ENCODE data around the gene GSX2. TPM values are rescaled to one million over a fixed set of nuclear protein-coding genes. Genes with fewer than 3 reads are reported as not detected.
"Not testable (repeated sequence)": the region's sequence is repeated elsewhere in the genome, so short reads cannot be mapped to it uniquely, and the experiment has no call there.

The GSX2 gene
- total RNA-seq, 1 experiment from 2014 or later = not detected

DNA sequence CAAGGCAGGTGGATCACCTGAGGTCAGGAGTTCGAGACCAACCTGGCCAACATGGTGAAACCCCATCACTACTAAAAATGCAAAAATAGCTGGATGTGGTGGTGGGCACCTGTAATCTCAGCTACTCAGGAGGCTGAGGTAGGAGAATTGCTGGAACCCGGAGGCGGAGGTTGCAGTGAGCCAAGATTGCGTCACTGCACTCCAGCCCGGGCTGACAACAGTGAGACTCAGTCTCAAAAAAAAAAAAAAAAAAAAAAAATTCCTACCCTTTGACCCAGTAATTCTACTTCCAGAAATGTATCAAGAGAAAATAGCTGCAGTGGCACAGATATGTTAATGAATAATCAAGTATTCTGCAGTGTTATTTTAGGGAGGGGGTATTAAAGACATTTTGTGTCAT, 46.6 kb upstream of the GSX2 start:
- BruUV-seq (replicated peaks); intact Hi-C loops (cut with micrococcal nuclease); DNase-seq (ENCODE audit: low read depth, low spot score); H3K27me3 ChIP-seq (ENCODE audit: insufficient read depth, low read length); H3K4me3 ChIP-seq (replicated peaks in 1 of 2; ENCODE audit: low read depth in 1 of 2, low read length in 2 of 2); H3K4me2 ChIP-seq (ENCODE audit: low read length); H3K9me2 ChIP-seq (ENCODE audit: insufficient read depth); H4K20me1 ChIP-seq (ENCODE audit: insufficient read depth); CTCF ChIA-PET; H3K27ac ChIP-seq (ENCODE audit: low read depth, low read length); H2AFZ ChIP-seq (ENCODE audit: low read depth, low read length, poor library complexity, severe bottlenecking); H3K9me3 ChIP-seq (ENCODE audit: control insufficient read depth in 1 of 2, insufficient read depth in 1 of 2, low read depth in 1 of 2, low read length in 2 of 2); POLR2A ChIA-PET; H3K36me3 ChIP-seq (ENCODE audit: control insufficient read depth in 1 of 2, insufficient read depth in 2 of 2, low read length in 2 of 2); ATAC-seq; H3K9ac ChIP-seq (ENCODE audit: low read length); H3K4me1 ChIP-seq (ENCODE audit: control insufficient read depth in 1 of 2, insufficient read depth in 2 of 2, low read length in 2 of 2): not testable (repeated sequence)
- RAD21 ChIA-PET (ENCODE audit: low non-redundant PET in 1 of 2, low total read pairs in 2 of 2, uncharacterized antibody in 2 of 2, unreplicated experiment in 2 of 2) = interaction anchor here in 1 of 2 experiments (0.7 kb wide), 1 partner anchor 229 kb away, joined by 4 read pairs; no protein-coding TSS in a partner anchor
- peaks cover 59% of the 10 kb centered on the region for H3K79me2 ChIP-seq (ENCODE audit: insufficient read depth, low read length)

- H3K4me1 ChIP-seq (ENCODE audit: control insufficient read depth in 1 of 2, insufficient read depth in 2 of 2, low read length in 2 of 2) = no peaks in the 10 kb centered on the region
- RAD21 ChIA-PET (ENCODE audit: low non-redundant PET in 1 of 2, low total read pairs in 2 of 2, uncharacterized antibody in 2 of 2, unreplicated experiment in 2 of 2) = no interaction called here
- no peaks in the 10 kb centered on the region for H3K36me3 ChIP-seq (ENCODE audit: control insufficient read depth in 1 of 2, insufficient read depth in 2 of 2, low read length in 2 of 2)
- intact Hi-C loops (cut with micrococcal nuclease) = no loop called here
- DNase-seq (ENCODE audit: low read depth, low spot score) (no peak), ATAC-seq (no peak)
- H2AFZ ChIP-seq (ENCODE audit: low read depth, low read length, poor library complexity, severe bottlenecking) = no peak overlapping the region
- H3K9ac ChIP-seq (ENCODE audit: low read length) = no peak overlapping the region
- BruUV-seq (replicated peaks) = no TSS peak
- POLR2A ChIA-PET = no interaction called here
- 0 out of 2 replicates have a peak, but pooled peaks cover 4% of the 10 kb centered on the region for H4K20me1 ChIP-seq (ENCODE audit: insufficient read depth)
- no peaks in the 10 kb centered on the region for H3K9me3 ChIP-seq (ENCODE audit: control insufficient read depth in 1 of 2, insufficient read depth in 1 of 2, low read depth in 1 of 2, low read length in 2 of 2)
- TF ChIP-seq EZH2 (IDR thresholded peaks at IDR 0.05) (no peak), CTCF (IDR thresholded peaks at IDR 0.05 in 2 of 3, conservative IDR thresholded peaks at IDR 0.05 in 1 of 3; ENCODE audit: borderline replicate concordance in 1 of 3, insufficient read depth in 1 of 3, low read depth in 2 of 3, low read length in 2 of 3) (no peak), POLR2AphosphoS5 (IDR thresholded peaks at IDR 0.05; ENCODE audit: low read depth, low read length) (no peak), FOSL1 (IDR thresholded peaks at IDR 0.05; ENCODE audit: low read depth) (no peak), EGR1 (IDR thresholded peaks at IDR 0.05; ENCODE audit: low read depth) (no peak), ZFX (IDR thresholded peaks at IDR 0.05) (no peak)
- H3K4me2 ChIP-seq (ENCODE audit: low read length) = no peak overlapping the region
- no peak overlapping the region for H3K27ac ChIP-seq (ENCODE audit: low read depth, low read length)
- CTCF ChIA-PET = no interaction called here
- H3K4me3 ChIP-seq (replicated peaks in 1 of 2; ENCODE audit: low read depth in 1 of 2, low read length in 2 of 2) = no peak overlapping the region
- H3K79me2 ChIP-seq (ENCODE audit: insufficient read depth, low read length) = peaks cover 70% of the 10 kb centered on the region
- H3K9me2 ChIP-seq (ENCODE audit: insufficient read depth) = no peaks in the 10 kb centered on the region
- H3K27me3 ChIP-seq (ENCODE audit: insufficient read depth, low read length) = no peaks in the 10 kb centered on the region
These were observed 45.5 kb upstream of the GSX2 start for GRCh38 chr4:54054501-54054900.

Data from HCT116 (cell line).